Activated CD8-positive, alpha-beta memory T cell treated with anti-CD3 and anti-CD28 coated beads, Interleukin-2, amount 10 ng/mL, durations not matched to agents 7 days and 5 days (primary cell): Measurements from ENCODE around the gene CLCA2. TPM values are rescaled to one million over a fixed set of nuclear protein-coding genes. Genes with fewer than 3 reads are reported as not detected.

Experiments
- ATAC-seq: fragments of 150-1000 bp; cut with Tn5 transposase; one replicate; pipeline ENCODE4 v1.10.0; 2021; ENCODE audit warnings: moderate library complexity
- CTCF ChIA-PET: fragments of 350-600 bp; sonication (Branson Sonifier 250); formaldehyde crosslinking; loops from one replicate; lab custom pipeline; 2021; ENCODE audit warnings: antibody characterized with exemption; lab: Charles Lee
- DNase-seq: peaks from one replicate; pipeline ENCODE4 v3.0.0-alpha.2; 2020
- H3K27ac Mint-ChIP-seq: one replicate; pipeline ENCODE4 v1.8.0; 2021; ENCODE audit warnings: mild to moderate bottlenecking, mixed read lengths
- H3K27me3 Mint-ChIP-seq: one replicate; pipeline ENCODE4 v1.8.0; 2021; ENCODE audit warnings: mixed read lengths
- H3K36me3 Mint-ChIP-seq: one replicate; pipeline ENCODE4 v1.8.0; 2021; ENCODE audit warnings: mild to moderate bottlenecking, mixed read lengths
- H3K4me1 Mint-ChIP-seq: one replicate; pipeline ENCODE4 v1.8.0; 2021; ENCODE audit warnings: mixed read lengths
- H3K4me3 Mint-ChIP-seq: one replicate; pipeline ENCODE4 v1.8.0; 2021; ENCODE audit warnings: mild to moderate bottlenecking, moderate library complexity, mixed read lengths
- H3K9me3 Mint-ChIP-seq: one replicate; pipeline ENCODE4 v1.8.0; 2022; ENCODE audit warnings: low read depth, mixed read lengths
- total RNA-seq, 2 experiments: library from RNA; stranded (reverse); gene quantifications; one replicate each; pipeline ENCODE4 v1.2.3, GENCODE V29; 2021

The CLCA2 gene
- total RNA-seq, 2 experiments from 2014 or later, result not detected

- H3K27ac Mint-ChIP-seq, result no peak overlapping the region
- DNase-seq (no peak), ATAC-seq (no peak)
- peaks cover 15% of the 10 kb centered on the region for H3K27me3 Mint-ChIP-seq
- CTCF ChIA-PET, result interaction anchor here (1.5 kb wide), 1 partner anchor 10 kb away, joined by 3 read pairs; no protein-coding TSS in a partner anchor
- H3K9me3 Mint-ChIP-seq, result no peaks in the 10 kb centered on the region
- no peak overlapping the region for H3K4me3 Mint-ChIP-seq
- H3K4me1 Mint-ChIP-seq, result no peaks in the 10 kb centered on the region
- no peaks in the 10 kb centered on the region for H3K36me3 Mint-ChIP-seq
Observed at GRCh38 chr1:86466109-86466844, 42.3 kb downstream of the CLCA2 start.

GRCh38 chr1:86466986-86467385, 43.0 kb downstream of the CLCA2 start:
- no peak for ATAC-seq
- CTCF ChIA-PET, result interaction anchor here (1.4 to 1.5 kb wide), 2 partner anchors 9 to 35 kb away, joined by 3 read pairs; no protein-coding TSS in a partner anchor
- Mint-ChIP-seq H3K4me3 (no peak overlapping the region), H3K4me1 (no peaks in the 10 kb centered on the region), H3K27me3 (peaks cover 17% of the 10 kb centered on the region), H3K9me3 (no peaks in the 10 kb centered on the region), H3K36me3 (no peaks in the 10 kb centered on the region), H3K27ac (no peak overlapping the region)
- no peak for DNase-seq

- Mint-ChIP-seq H3K27ac (no peak within 1 kb of the TSS), H3K4me1 (no peaks in the 10 kb centered on the region), H3K27me3 (peaks cover 24% of the 10 kb centered on the region), H3K36me3 (no peaks in the 10 kb centered on the region), H3K4me3 (no peak within 1 kb of the TSS), H3K9me3 (no peaks in the 10 kb centered on the region)
- CTCF ChIA-PET, result interaction anchor here (1.4 to 2.3 kb wide), 2 partner anchors 31 to 34 kb away, joined by 3 to 7 read pairs; no protein-coding TSS in a partner anchor
- DNase-seq, result no peak
- no peak for ATAC-seq
Observed at GRCh38 chr1:86468501-86468977, 44.6 kb downstream of the CLCA2 start, which contains the start of gene CLCA1. Gene CLCA1 (plus strand): TSS chr1:86468927. CDS start chr1:86468972, 45 bp downstream.

GRCh38 chr1:86470859-86471258, 46.9 kb downstream of the CLCA2 start:
- peaks cover 24% of the 10 kb centered on the region for H3K27me3 Mint-ChIP-seq
- H3K27ac Mint-ChIP-seq, result no peak overlapping the region
- H3K9me3 Mint-ChIP-seq, result no peaks in the 10 kb centered on the region
- H3K4me3 Mint-ChIP-seq, result no peak overlapping the region
- H3K4me1 Mint-ChIP-seq, result no peaks in the 10 kb centered on the region
- CTCF ChIA-PET, result no interaction called here
- ATAC-seq, result no peak
- DNase-seq, result no peak
- no peaks in the 10 kb centered on the region for H3K36me3 Mint-ChIP-seq

- CTCF ChIA-PET, result no interaction called here
- no peaks in the 10 kb centered on the region for H3K36me3 Mint-ChIP-seq
- no peak overlapping the region for H3K27ac Mint-ChIP-seq
- no peak for DNase-seq
- peaks cover 24% of the 10 kb centered on the region for H3K27me3 Mint-ChIP-seq
- H3K4me3 Mint-ChIP-seq, result no peak overlapping the region
- no peaks in the 10 kb centered on the region for H3K9me3 Mint-ChIP-seq
- ATAC-seq, result no peak
- no peaks in the 10 kb centered on the region for H3K4me1 Mint-ChIP-seq
Observed at GRCh38 chr1:86471291-86471690, 47.3 kb downstream of the CLCA2 start.

GRCh38 chr1:86472152-86472551, 48.2 kb downstream of the CLCA2 start:
- no peaks in the 10 kb centered on the region for H3K4me1 Mint-ChIP-seq

GRCh38 chr1:86472767-86473166, 48.8 kb downstream of the CLCA2 start:
- Mint-ChIP-seq H3K27me3 (peaks cover 23% of the 10 kb centered on the region), H3K4me1 (no peaks in the 10 kb centered on the region), H3K9me3 (no peaks in the 10 kb centered on the region), H3K27ac (no peak overlapping the region), H3K36me3 (no peaks in the 10 kb centered on the region), H3K4me3 (no peak overlapping the region)
- CTCF ChIA-PET, result interaction anchor here (1.2 to 4.0 kb wide), 9 partner anchors 11 to 51 kb away, joined by 3 to 19 read pairs (median 4); no protein-coding TSS in a partner anchor
- DNase-seq (no peak), ATAC-seq (no peak)

More at GRCh38 chr1:86472152-86472551, 48.2 kb downstream of the CLCA2 start:
- Mint-ChIP-seq H3K27ac (no peak overlapping the region), H3K9me3 (no peaks in the 10 kb centered on the region), H3K27me3 (peaks cover 24% of the 10 kb centered on the region), H3K36me3 (no peaks in the 10 kb centered on the region), H3K4me3 (no peak overlapping the region)
- ATAC-seq (no peak), DNase-seq (no peak)
- CTCF ChIA-PET, result interaction anchor here (4.0 kb wide), 1 partner anchor 30 kb away, joined by 17 read pairs; no protein-coding TSS in a partner anchor

- DNase-seq, result no peak
- Mint-ChIP-seq H3K27ac (no peak overlapping the region), H3K27me3 (peaks cover 11% of the 10 kb centered on the region), H3K9me3 (no peaks in the 10 kb centered on the region), H3K4me3 (no peak overlapping the region), H3K36me3 (no peaks in the 10 kb centered on the region), H3K4me1 (no peaks in the 10 kb centered on the region)
- CTCF ChIA-PET, result no interaction called here
- ATAC-seq, result no peak
Observed at GRCh38 chr1:86477256-86477655, 53.3 kb downstream of the CLCA2 start.

GRCh38 chr1:86477682-86478081, 53.7 kb downstream of the CLCA2 start:
- Mint-ChIP-seq H3K4me1 (no peaks in the 10 kb centered on the region), H3K36me3 (no peaks in the 10 kb centered on the region), H3K27ac (no peak overlapping the region), H3K27me3 (peaks cover 9% of the 10 kb centered on the region), H3K4me3 (no peak overlapping the region), H3K9me3 (no peaks in the 10 kb centered on the region)
- DNase-seq (no peak), ATAC-seq (no peak)
- CTCF ChIA-PET, result no interaction called here

- Mint-ChIP-seq H3K4me3 (no peak overlapping the region), H3K9me3 (no peaks in the 10 kb centered on the region), H3K27me3 (peaks cover 7% of the 10 kb centered on the region), H3K4me1 (no peaks in the 10 kb centered on the region), H3K36me3 (no peaks in the 10 kb centered on the region), H3K27ac (no peak overlapping the region)
- no peak for DNase-seq
- CTCF ChIA-PET, result interaction anchor here (1.3 kb wide), 1 partner anchor 98 kb away, joined by 3 read pairs; no protein-coding TSS in a partner anchor
- ATAC-seq, result no peak
Observed at GRCh38 chr1:86478416-86479156, 54.6 kb downstream of the CLCA2 start.

- CTCF ChIA-PET, result interaction anchor here (1.1 kb wide), 1 partner anchor 18 kb away, joined by 6 read pairs; no protein-coding TSS in a partner anchor
- Mint-ChIP-seq H3K4me1 (no peaks in the 10 kb centered on the region), H3K27ac (no peak overlapping the region), H3K27me3 (peaks cover 10% of the 10 kb centered on the region), H3K4me3 (no peak overlapping the region), H3K36me3 (no peaks in the 10 kb centered on the region), H3K9me3 (no peaks in the 10 kb centered on the region)
- no peak for ATAC-seq
- DNase-seq, result no peak
Observed at GRCh38 chr1:86481966-86482365, 58.0 kb downstream of the CLCA2 start.

- H3K27ac Mint-ChIP-seq, result no peak overlapping the region
- DNase-seq, result no peak
Observed at GRCh38 chr1:86487131-86487810, 63.3 kb downstream of the CLCA2 start.

GRCh38 chr1:86487811-86488141, 63.8 kb downstream of the CLCA2 start:
- Mint-ChIP-seq H3K27me3 (peaks cover 13% of the 10 kb centered on the region), H3K4me1 (no peaks in the 10 kb centered on the region), H3K4me3 (no peak overlapping the region), H3K36me3 (no peaks in the 10 kb centered on the region), H3K9me3 (no peaks in the 10 kb centered on the region), H3K27ac (no peak overlapping the region)
- CTCF ChIA-PET, result interaction anchor here (2.3 kb wide), 1 partner anchor 14 kb away, joined by 7 read pairs; no protein-coding TSS in a partner anchor
- no peak for DNase-seq
- ATAC-seq, result no peak

More at GRCh38 chr1:86487131-86487810, 63.3 kb downstream of the CLCA2 start:
- CTCF ChIA-PET, result interaction anchor here (0.9 to 2.3 kb wide), 3 partner anchors 13 to 15 kb away, joined by 3 to 7 read pairs (median 6); no protein-coding TSS in a partner anchor
- Mint-ChIP-seq H3K27me3 (peaks cover 8% of the 10 kb centered on the region), H3K36me3 (no peaks in the 10 kb centered on the region), H3K4me3 (no peak overlapping the region), H3K9me3 (no peaks in the 10 kb centered on the region), H3K4me1 (no peaks in the 10 kb centered on the region)
- no peak for ATAC-seq
